PC-3 (cell line): ENCODE data around the gene CYBRD1. TPM values are rescaled to one million over a fixed set of nuclear protein-coding genes. Genes with fewer than 3 reads are reported as not detected.

ENCODE experiments used
- ATAC-seq: fragments of 200-7000 bp; cut with Tn5 transposase; 2 replicates; pipeline ENCODE4 v1.9.1; 2020; ENCODE audit warnings: mild to moderate bottlenecking, moderate library complexity
- BruUV-seq: library from RNA; stranded (reverse); fragments of 400-500 nt; replicated peaks from 2 replicates; lab custom pipeline; 2021; lab: Mats Ljungman, UMichigan
- CTCF ChIA-PET: fragments of 300-600 bp; sonication (Branson Sonifier 250); formaldehyde crosslinking; loops from one replicate; lab custom pipeline; 2022; ENCODE audit warnings: antibody characterized with exemption; lab: Charles Lee
- POLR2A ChIA-PET: fragments of 300-600 bp; sonication (Branson Sonifier 250); formaldehyde crosslinking; loops from one replicate; lab custom pipeline; 2022; ENCODE audit warnings: antibody characterized with exemption; ENCODE audit not compliant: unreplicated experiment; lab: Charles Lee
- DNase-seq: peaks from one replicate; pipeline ENCODE4 v3.0.0-alpha.2; 2015
- H2AFZ ChIP-seq: fragments of 300-600 bp; sonication (generic); 2 replicates; pipeline ENCODE4 v1.6.0; 2016; ENCODE audit warnings: antibody characterized with exemption, low read length
- H3F3A ChIP-seq: fragments of 300-600 bp; sonication (generic); one replicate; pipeline ENCODE4 v1.6.0; 2017; ENCODE audit warnings: antibody characterized with exemption, low read length, control low read depth, mild to moderate bottlenecking; ENCODE audit not compliant: unreplicated experiment
- H3K27ac ChIP-seq: fragments of 300-600 bp; sonication (generic); 2 replicates; pipeline ENCODE4 v1.5.1; 2016; ENCODE audit warnings: mild to moderate bottlenecking, low read length
- H3K27me3 ChIP-seq: fragments of 300-600 bp; sonication (generic); 2 replicates; pipeline ENCODE4 v1.6.1; 2016; ENCODE audit warnings: low read length, mixed read lengths
- H3K36me3 ChIP-seq: fragments of 300-600 bp; sonication (generic); 2 replicates; pipeline ENCODE4 v1.6.1; 2016; ENCODE audit warnings: low read depth, mixed run types, low read length, mixed read lengths
- H3K4me1 ChIP-seq: fragments of 300-600 bp; sonication (generic); 2 replicates; pipeline ENCODE4 v1.5.1; 2016; ENCODE audit warnings: low read length; ENCODE audit not compliant: insufficient read depth
- H3K4me2 ChIP-seq: fragments of 300-600 bp; sonication (generic); 2 replicates; pipeline ENCODE4 v1.6.0; 2016; ENCODE audit warnings: low read length
- H3K4me3 ChIP-seq: fragments of 300-600 bp; sonication (generic); 2 replicates; pipeline ENCODE4 v1.5.1; 2016; ENCODE audit warnings: mild to moderate bottlenecking, low read length, mixed read lengths
- H3K79me2 ChIP-seq: fragments of 300-600 bp; sonication (generic); 2 replicates; pipeline ENCODE4 v1.6.1; 2017; ENCODE audit warnings: low read length, mixed read lengths
- H3K9ac ChIP-seq: fragments of 300-600 bp; sonication (generic); 2 replicates; pipeline ENCODE4 v1.6.0; 2016; ENCODE audit warnings: mild to moderate bottlenecking, low read length
- H3K9me2 ChIP-seq: fragments of 300-600 bp; sonication (generic); replicated peaks from 2 replicates; pipeline ENCODE4 v1.6.1; 2016; ENCODE audit warnings: mixed run types, low read length, mixed read lengths
- H3K9me3 ChIP-seq: fragments of 300-600 bp; sonication (generic); 2 replicates; pipeline ENCODE4 v1.6.1; 2016; ENCODE audit warnings: low read length, mixed read lengths
- H4K20me1 ChIP-seq: fragments of 300-600 bp; sonication (generic); 2 replicates; pipeline ENCODE4 v1.6.1; 2016; ENCODE audit warnings: low read length, mixed read lengths
- EZH2 ChIP-seq: fragments of 300-600 bp; sonication (generic); IDR thresholded peaks from one replicate; pipeline ENCODE4 v1.6.1; 2017; ENCODE audit warnings: antibody characterized with exemption, mild to moderate bottlenecking, low read length; ENCODE audit not compliant: unreplicated experiment
- EZH2phosphoT487 ChIP-seq: fragments of 300-600 bp; sonication (generic); IDR thresholded peaks from 2 replicates; pipeline ENCODE4 v1.6.1; 2018; ENCODE audit warnings: mild to moderate bottlenecking, antibody characterized with exemption, low read length, borderline replicate concordance
- intact Hi-C: fragments of 100-400 bp; cut with micrococcal nuclease; formaldehyde crosslinking; loops from 2 replicates; pipeline ENCODE4 v1.9.0; 2023
- total RNA-seq: library from RNA; depleted of rRNA; stranded (reverse); fragments of >200 nt; gene quantifications from 2 replicates; pipeline ENCODE4 v1.2.3, GENCODE V29; 2014
- TF ChIP-seq, protein P1 (sequence below): fragments of 300-600 bp; sonication (generic); conservative IDR thresholded peaks from 2 replicates; pipeline ENCODE4 v1.5.1; 2017; ENCODE audit warnings: antibody characterized with exemption, low read depth, mild to moderate bottlenecking, low read length

The CYBRD1 gene
- total RNA-seq, 1 experiment from 2014 or later: 0.87 TPM

DNA sequence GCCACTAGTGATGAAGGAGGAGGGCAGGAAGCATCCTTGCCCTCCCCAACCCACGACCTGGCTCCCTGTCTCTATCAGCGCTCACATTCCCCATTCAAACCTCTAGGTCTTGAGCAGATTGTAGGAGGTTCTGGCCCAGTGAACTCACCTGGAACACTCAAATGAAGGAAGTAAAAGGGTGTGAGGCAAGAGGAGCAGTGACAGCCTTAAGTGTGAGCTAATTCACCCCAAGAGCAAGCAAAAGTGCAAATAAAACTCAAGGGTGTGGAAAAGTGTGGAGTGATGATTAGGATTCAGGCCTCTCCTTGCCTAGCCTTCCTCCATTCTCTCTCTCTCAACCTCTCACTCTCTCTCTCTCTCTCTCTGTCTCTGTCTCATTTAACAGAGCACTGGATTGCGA is 41.0 kb downstream of the CYBRD1 start:
- H4K20me1 ChIP-seq: no peaks in the 10 kb centered on the region
- no TSS peak for BruUV-seq

DNA sequence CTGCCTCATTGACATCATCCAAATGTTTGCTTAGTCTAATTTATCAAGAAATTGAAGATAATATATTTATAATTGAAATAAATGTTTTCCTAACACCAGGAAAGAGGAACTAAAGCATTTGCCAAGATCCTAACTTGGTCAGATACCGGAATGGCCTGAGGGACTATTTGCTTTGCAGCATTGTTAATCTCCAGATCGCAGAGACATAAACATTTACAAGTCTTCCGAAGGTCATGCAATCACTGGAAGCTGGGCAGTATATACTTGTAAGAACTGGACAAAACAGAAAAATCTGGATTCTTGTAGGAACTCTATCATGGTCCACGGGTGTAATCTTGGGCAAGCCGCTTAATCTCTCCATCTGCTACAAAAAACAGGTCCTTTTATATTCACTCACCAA is 42.2 kb downstream of the CYBRD1 start:
- POLR2A ChIA-PET: no interaction called here

More for the DNA sequence above, 41.0 kb downstream of the CYBRD1 start:
- Histone ChIP-seq H3K4me2 (no peak overlapping the region), H3K79me2 (no peaks in the 10 kb centered on the region), H3K9me2 (no peaks in the 10 kb centered on the region), H3K4me1 (peaks cover 5% of the 10 kb centered on the region; the same call in 1 of the 2 replicates), H3K9ac (no peak overlapping the region), H3K9me3 (no peaks in the 10 kb centered on the region), H3K36me3 (no peaks in the 10 kb centered on the region), H2AFZ (no peak overlapping the region), H3K27ac (no peak overlapping the region), H3K4me3 (no peak overlapping the region), H3F3A (no peaks in the 10 kb centered on the region), H3K27me3 (no peaks in the 10 kb centered on the region)
- intact Hi-C loops: no loop called here
- ChIA-PET POLR2A (no interaction called here), CTCF (no interaction called here)
- DNase-seq: no peak
- ATAC-seq: no peak
- TF ChIP-seq, protein P1, sequence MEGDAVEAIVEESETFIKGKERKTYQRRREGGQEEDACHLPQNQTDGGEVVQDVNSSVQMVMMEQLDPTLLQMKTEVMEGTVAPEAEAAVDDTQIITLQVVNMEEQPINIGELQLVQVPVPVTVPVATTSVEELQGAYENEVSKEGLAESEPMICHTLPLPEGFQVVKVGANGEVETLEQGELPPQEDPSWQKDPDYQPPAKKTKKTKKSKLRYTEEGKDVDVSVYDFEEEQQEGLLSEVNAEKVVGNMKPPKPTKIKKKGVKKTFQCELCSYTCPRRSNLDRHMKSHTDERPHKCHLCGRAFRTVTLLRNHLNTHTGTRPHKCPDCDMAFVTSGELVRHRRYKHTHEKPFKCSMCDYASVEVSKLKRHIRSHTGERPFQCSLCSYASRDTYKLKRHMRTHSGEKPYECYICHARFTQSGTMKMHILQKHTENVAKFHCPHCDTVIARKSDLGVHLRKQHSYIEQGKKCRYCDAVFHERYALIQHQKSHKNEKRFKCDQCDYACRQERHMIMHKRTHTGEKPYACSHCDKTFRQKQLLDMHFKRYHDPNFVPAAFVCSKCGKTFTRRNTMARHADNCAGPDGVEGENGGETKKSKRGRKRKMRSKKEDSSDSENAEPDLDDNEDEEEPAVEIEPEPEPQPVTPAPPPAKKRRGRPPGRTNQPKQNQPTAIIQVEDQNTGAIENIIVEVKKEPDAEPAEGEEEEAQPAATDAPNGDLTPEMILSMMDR: no peak
- TF ChIP-seq EZH2phosphoT487 (no peak), EZH2 (no peak)

GRCh38 chr2:171566057-171566456 is 43.8 kb downstream of the CYBRD1 start:
- DNase-seq (no peak), ATAC-seq (no peak)
- no peak overlapping the region for H3K27ac ChIP-seq
- no peaks in the 10 kb centered on the region for H3K9me3 ChIP-seq
- no peak overlapping the region for H2AFZ ChIP-seq
- H3F3A ChIP-seq: no peaks in the 10 kb centered on the region
- POLR2A ChIA-PET: no interaction called here
- H3K27me3 ChIP-seq: no peaks in the 10 kb centered on the region
- CTCF ChIA-PET: no interaction called here
- H3K4me1 ChIP-seq: peaks cover 5% of the 10 kb centered on the region; the same call in 1 of the 2 replicates
- no peak overlapping the region for H3K9ac ChIP-seq
- H3K9me2 ChIP-seq: no peaks in the 10 kb centered on the region
- H3K4me2 ChIP-seq: no peak overlapping the region
- intact Hi-C loops: no loop called here
- H3K4me3 ChIP-seq: no peak overlapping the region
- H3K36me3 ChIP-seq: no peaks in the 10 kb centered on the region
- H4K20me1 ChIP-seq: no peaks in the 10 kb centered on the region
- TF ChIP-seq EZH2 (no peak), EZH2phosphoT487 (no peak)
- TF ChIP-seq, protein P1: no peak
- no peaks in the 10 kb centered on the region for H3K79me2 ChIP-seq
- BruUV-seq: no TSS peak

More for the DNA sequence above, 42.2 kb downstream of the CYBRD1 start:
- no peaks in the 10 kb centered on the region for H4K20me1 ChIP-seq
- no peak overlapping the region for H3K9ac ChIP-seq
- TF ChIP-seq EZH2 (no peak), EZH2phosphoT487 (no peak)
- TF ChIP-seq, protein P1: no peak
- intact Hi-C loops: no loop called here
- no peaks in the 10 kb centered on the region for H3K36me3 ChIP-seq
- peaks cover 5% of the 10 kb centered on the region; the same call in 1 of the 2 replicates for H3K4me1 ChIP-seq
- no peaks in the 10 kb centered on the region for H3K79me2 ChIP-seq
- CTCF ChIA-PET: no interaction called here
- H2AFZ ChIP-seq: no peak overlapping the region
- DNase-seq (peak; percentile 67), ATAC-seq (peak; percentile 80)
- no peak overlapping the region for H3K27ac ChIP-seq
- no peaks in the 10 kb centered on the region for H3K9me2 ChIP-seq
- 0 out of 2 replicates have a peak overlapping the region, but pooled peaks have one; percentile 14 for H3K4me2 ChIP-seq
- no peaks in the 10 kb centered on the region for H3F3A ChIP-seq
- no TSS peak for BruUV-seq
- H3K4me3 ChIP-seq: no peak overlapping the region
- no peaks in the 10 kb centered on the region for H3K9me3 ChIP-seq
- no peaks in the 10 kb centered on the region for H3K27me3 ChIP-seq
